Keratinocyte (primary cell): ENCODE measurements around the gene ZNF160. TPM values are rescaled to one million over a fixed set of nuclear protein-coding genes. Genes with fewer than 3 reads are reported as not detected.
A peak's percentile ranks its signal among the peaks of the same experiment; 100 is the strongest.

Experiments
- DNase-seq: peaks from one replicate; pipeline ENCODE4 v3.0.0-alpha.2; 2011; ENCODE audit warnings: low read depth, missing footprints, low spot score
- FAIRE-seq: peaks from 2 replicates; lab custom pipeline; 2011; peaks lifted over from hg19 to GRCh38; lab: Jason Lieb, UNC
- H2AFZ ChIP-seq: 2 replicates; pipeline ENCODE4 v1.6.0; 2012; ENCODE audit warnings: low read length, control low read depth, inconsistent platforms; ENCODE audit not compliant: control insufficient read depth
- H3K27ac ChIP-seq: 2 replicates; pipeline ENCODE4 v1.5.1; 2011; ENCODE audit warnings: low read length; ENCODE audit not compliant: control insufficient read depth, insufficient read depth
- H3K27me3 ChIP-seq: 3 replicates; pipeline ENCODE4 v1.6.0; 2011; ENCODE audit warnings: low read length; ENCODE audit not compliant: control insufficient read depth, insufficient read depth; ENCODE audit errors: extremely low read depth
- H3K36me3 ChIP-seq, 2 experiments: 2 replicates in 1 of 2; 3 replicates in 1 of 2; pipeline ENCODE4 v1.5.1; 2011; ENCODE audit warnings: low read length in 2 of 2, mild to moderate bottlenecking in 1 of 2; ENCODE audit not compliant: control insufficient read depth in 2 of 2, insufficient read depth in 2 of 2; ENCODE audit errors: extremely low read depth in 1 of 2
- H3K4me1 ChIP-seq: 3 replicates; pipeline ENCODE4 v1.5.1; 2011; ENCODE audit warnings: low read length; ENCODE audit not compliant: control insufficient read depth, insufficient read depth; ENCODE audit errors: extremely low read depth
- H3K4me2 ChIP-seq: 3 replicates; pipeline ENCODE4 v1.6.0; 2011; ENCODE audit warnings: low read depth, low read length; ENCODE audit not compliant: control insufficient read depth, insufficient read depth; ENCODE audit errors: extremely low read depth
- H3K4me3 ChIP-seq, 3 experiments: fragments of 200-600 bp in 1 of 3; sonication (generic) in 1 of 3; 2 replicates in 2 of 3; 3 replicates in 1 of 3; pipeline ENCODE4 v1.5.1; 2011 to 2016; ENCODE audit warnings: low read length in 3 of 3, mild to moderate bottlenecking in 3 of 3, control low read depth in 2 of 3, inconsistent platforms in 1 of 3, low read depth in 1 of 3, mixed read lengths in 1 of 3, mixed run types in 1 of 3, moderate library complexity in 1 of 3; ENCODE audit not compliant: control insufficient read depth in 2 of 3, insufficient read depth in 2 of 3; ENCODE audit errors: extremely low read depth in 1 of 3
- H3K79me2 ChIP-seq: 2 replicates; pipeline ENCODE4 v1.6.0; 2012; ENCODE audit warnings: low read length; ENCODE audit not compliant: control insufficient read depth, insufficient read depth
- H3K9ac ChIP-seq: 3 replicates; pipeline ENCODE4 v1.6.0; 2011; ENCODE audit warnings: low read length; ENCODE audit not compliant: control insufficient read depth, insufficient read depth; ENCODE audit errors: extremely low read depth
- H3K9me1 ChIP-seq: 3 replicates; pipeline ENCODE4 v1.6.0; 2011; ENCODE audit warnings: low read length; ENCODE audit not compliant: control insufficient read depth, insufficient read depth; ENCODE audit errors: extremely low read depth
- H3K9me3 ChIP-seq: 2 replicates; pipeline ENCODE4 v1.5.1; 2012; ENCODE audit warnings: low read depth, low read length; ENCODE audit not compliant: control insufficient read depth
- H4K20me1 ChIP-seq: 3 replicates; pipeline ENCODE4 v1.6.0; 2011; ENCODE audit warnings: low read length; ENCODE audit not compliant: control insufficient read depth, insufficient read depth; ENCODE audit errors: extremely low read depth
- CTCF ChIP-seq, 3 experiments: IDR thresholded peaks in 1 of 3; conservative IDR thresholded peaks in 1 of 3; optimal IDR thresholded peaks in 1 of 3; 2 replicates in 2 of 3; 3 replicates in 1 of 3; pipeline versions ENCODE3 to v1.5.1; 2011; ENCODE audit warnings: low read length in 3 of 3, mild to moderate bottlenecking in 3 of 3, moderate library complexity in 2 of 3, control low read depth in 1 of 3, inconsistent platforms in 1 of 3; ENCODE audit not compliant: insufficient read depth in 2 of 3; ENCODE audit errors: extremely low read depth in 1 of 3
- EZH2 ChIP-seq: IDR thresholded peaks from one replicate; pipeline ENCODE4 v1.6.1; 2012; ENCODE audit warnings: inconsistent platforms, mild to moderate bottlenecking, low read length, moderate library complexity
- dilution Hi-C: fragments of 300-500 bp; cut with MboI; formaldehyde crosslinking; loops from one replicate; pipeline ENCODE4 v1.7.0; 2020; ENCODE audit warnings: low sequenced_read_pairs; ENCODE audit not compliant: extremely low pct_ligation_motif_present
- polyA plus RNA-seq, 5 experiments: library from polyadenylated mRNA; depleted of rRNA in 3 of 5; stranded (reverse) in 3 of 5; stranded (forward) in 1 of 5; unstranded in 1 of 5; fragments of >200 nt; gene quantifications; 1 replicate in 1 of 5; 2 replicates in 3 of 5; 3 replicates in 1 of 5; pipeline versions ENCODE4 v1.2.1 to v1.2.3, GENCODE V29; 2011 to 2012; ENCODE audit warnings: missing spikeins in 2 of 5, low read depth in 1 of 5, low replicate concordance in 1 of 5

ZNF160 gene
- polyA plus RNA-seq, 1 donor (not counting 4 experiments of a cell fraction or from before 2014, with no cell fraction given) = 14.4 TPM

GRCh38 chr19:53037101-53038097 is 65.8 kb downstream of the ZNF160 start:
- H3K4me3 ChIP-seq = peak overlapping the region; percentile 44 to 49 (median 44)
- H3K9me3 ChIP-seq = no peaks in the 10 kb centered on the region
- no peaks in the 10 kb centered on the region for H3K27me3 ChIP-seq
- dilution Hi-C loops = no loop called here
- DNase-seq (no peak), FAIRE-seq (no peak)
- peak overlapping the region; percentile 50 for H3K4me2 ChIP-seq
- no peaks in the 10 kb centered on the region for H3K4me1 ChIP-seq
- no peaks in the 10 kb centered on the region for H3K36me3 ChIP-seq
- no peaks in the 10 kb centered on the region for H3K9me1 ChIP-seq
- H3K27ac ChIP-seq = no peak overlapping the region
- H2AFZ ChIP-seq = no peak overlapping the region
- no peaks in the 10 kb centered on the region for H3K79me2 ChIP-seq
- no peak overlapping the region for H3K9ac ChIP-seq
- no peaks in the 10 kb centered on the region for H4K20me1 ChIP-seq
- TF ChIP-seq EZH2 = no peak
- no peak for TF ChIP-seq CTCF (optimal IDR thresholded peaks at IDR 0.05 in 1 of 3, IDR thresholded peaks at IDR 0.05 in 1 of 3, conservative IDR thresholded peaks at IDR 0.05 in 1 of 3; ENCODE audit: extremely low read depth in 1 of 3, insufficient read depth in 2 of 3, low read length in 3 of 3)

GRCh38 chr19:53034948-53035675 is 68.1 kb downstream of the ZNF160 start:
- H3K79me2 ChIP-seq = no peaks in the 10 kb centered on the region
- no peak for FAIRE-seq
- no peak for DNase-seq

More at GRCh38 chr19:53034948-53035675, 68.1 kb downstream of the ZNF160 start:
- dilution Hi-C loops = no loop called here
- no peaks in the 10 kb centered on the region for H3K4me1 ChIP-seq
- no peak overlapping the region for H3K9ac ChIP-seq
- no peaks in the 10 kb centered on the region for H3K27me3 ChIP-seq
- TF ChIP-seq EZH2 = no peak
- no peak for TF ChIP-seq CTCF (optimal IDR thresholded peaks at IDR 0.05 in 1 of 3, IDR thresholded peaks at IDR 0.05 in 1 of 3, conservative IDR thresholded peaks at IDR 0.05 in 1 of 3; ENCODE audit: extremely low read depth in 1 of 3, insufficient read depth in 2 of 3, low read length in 3 of 3)
- no peak overlapping the region for H2AFZ ChIP-seq
- H3K4me3 ChIP-seq = no peak overlapping the region
- no peak overlapping the region for H3K4me2 ChIP-seq
- H3K9me3 ChIP-seq = peaks cover 2% of the 10 kb centered on the region
- H3K9me1 ChIP-seq = no peaks in the 10 kb centered on the region
- no peaks in the 10 kb centered on the region for H3K36me3 ChIP-seq
- H4K20me1 ChIP-seq = no peaks in the 10 kb centered on the region
- H3K27ac ChIP-seq = no peak overlapping the region
